Upper lobe of left lung (tissue), 4 donors: Measurements from ENCODE around the gene DIP2A.

Source experiments
- CTCF ChIP-seq, 6 experiments: fragments of 450-650 bp in 4 of 6; fragments of 200-600 bp in 2 of 6; sonication (generic) in 2 of 6; IDR thresholded peaks; one replicate each; pipeline ENCODE4 v1.5.1; 2016 to 2019; ENCODE audit warnings: antibody characterized with exemption in 6 of 6
- POLR2A ChIP-seq, 4 donors: fragments of 450-650 bp; IDR thresholded peaks; one replicate each; pipeline ENCODE4 v1.5.1; 2016 to 2017; ENCODE audit warnings: antibody characterized with exemption in 4 of 4, mild to moderate bottlenecking in 2 of 4

- TF ChIP-seq CTCF (IDR thresholded peaks at IDR 0.05) (no peak), POLR2A (IDR thresholded peaks at IDR 0.05) (no peak)
Measured at GRCh38 chr21:46507562-46507961, 48.9 kb downstream of the DIP2A start.
